Measurements from ENCODE around the gene TBC1D32. TPM values are rescaled to one million over a fixed set of nuclear protein-coding genes. Genes with fewer than 3 reads are reported as not detected.
"Not testable (repeated sequence)": the region's sequence is repeated elsewhere in the genome, so short reads cannot be mapped to it uniquely, and the experiment has no call there.

Gene TBC1D32
- total RNA-seq, 1 experiment from 2014 or later, result 12.0 TPM

DNA sequence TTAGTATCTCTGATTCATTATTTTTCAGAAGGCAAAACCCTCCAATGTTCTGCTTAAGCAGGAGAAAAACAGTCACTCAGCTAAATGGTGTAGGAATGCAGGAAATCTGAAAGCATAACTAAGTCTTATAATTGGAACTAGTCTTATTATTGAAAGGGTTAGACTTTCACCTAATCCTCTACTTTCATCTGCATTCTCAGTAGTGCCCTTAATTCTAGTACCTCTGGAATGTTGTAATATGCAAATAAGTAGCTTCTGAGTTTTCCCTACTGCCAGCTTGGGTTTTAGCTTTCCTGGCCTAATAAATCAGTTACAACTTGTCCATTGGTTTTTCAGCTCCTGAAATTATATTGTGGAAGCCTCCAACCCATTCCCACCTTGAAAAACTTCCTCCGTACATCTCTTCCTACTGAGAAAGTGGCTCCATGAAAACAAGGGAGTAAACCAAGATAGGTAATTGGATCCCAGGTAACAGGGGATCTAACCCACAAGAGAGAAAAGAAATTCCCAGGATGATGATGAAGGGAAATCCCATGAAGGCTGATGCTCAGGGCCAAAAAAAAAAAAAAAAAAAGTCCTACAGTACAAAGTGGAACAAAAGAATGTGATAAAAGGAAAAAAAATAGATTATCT lies 147.0 kb downstream of the TBC1D32 start:
- Histone ChIP-seq H2AFZ (no peak overlapping the region), H3K4me1 (replicated peaks; ENCODE audit: insufficient read depth) (peaks cover 33% of the 10 kb centered on the region), H3K27me3 (ENCODE audit: insufficient read depth, low read depth) (no peaks in the 10 kb centered on the region), H3K4me3 (no peak overlapping the region), H3K27ac (peak overlapping the region; percentile 58), H3K4me2 (peak overlapping the region; percentile 56), H3F3A (ENCODE audit: insufficient read depth, low read depth) (peaks cover 17% of the 10 kb centered on the region), H4K20me1 (ENCODE audit: insufficient read depth) (no peaks in the 10 kb centered on the region), H3K36me3 (ENCODE audit: low read depth) (no peaks in the 10 kb centered on the region), H3K9me2 (ENCODE audit: insufficient read depth) (no peaks in the 10 kb centered on the region), H3K9me3 (ENCODE audit: insufficient read depth, low read depth) (no peaks in the 10 kb centered on the region), H3K79me2 (ENCODE audit: low read depth) (no peaks in the 10 kb centered on the region)
- BruUV-seq (replicated peaks), result no TSS peak
- ChIA-PET POLR2A (ENCODE audit: unreplicated experiment) (interaction anchor here (0.6 kb wide), 2 partner anchors 1212 to 1928 kb away, joined by 3 to 10 read pairs; partner anchors contain the start of gene HSF2), CTCF (no interaction called here)
- TF ChIP-seq, protein P1, sequence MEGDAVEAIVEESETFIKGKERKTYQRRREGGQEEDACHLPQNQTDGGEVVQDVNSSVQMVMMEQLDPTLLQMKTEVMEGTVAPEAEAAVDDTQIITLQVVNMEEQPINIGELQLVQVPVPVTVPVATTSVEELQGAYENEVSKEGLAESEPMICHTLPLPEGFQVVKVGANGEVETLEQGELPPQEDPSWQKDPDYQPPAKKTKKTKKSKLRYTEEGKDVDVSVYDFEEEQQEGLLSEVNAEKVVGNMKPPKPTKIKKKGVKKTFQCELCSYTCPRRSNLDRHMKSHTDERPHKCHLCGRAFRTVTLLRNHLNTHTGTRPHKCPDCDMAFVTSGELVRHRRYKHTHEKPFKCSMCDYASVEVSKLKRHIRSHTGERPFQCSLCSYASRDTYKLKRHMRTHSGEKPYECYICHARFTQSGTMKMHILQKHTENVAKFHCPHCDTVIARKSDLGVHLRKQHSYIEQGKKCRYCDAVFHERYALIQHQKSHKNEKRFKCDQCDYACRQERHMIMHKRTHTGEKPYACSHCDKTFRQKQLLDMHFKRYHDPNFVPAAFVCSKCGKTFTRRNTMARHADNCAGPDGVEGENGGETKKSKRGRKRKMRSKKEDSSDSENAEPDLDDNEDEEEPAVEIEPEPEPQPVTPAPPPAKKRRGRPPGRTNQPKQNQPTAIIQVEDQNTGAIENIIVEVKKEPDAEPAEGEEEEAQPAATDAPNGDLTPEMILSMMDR (conservative IDR thresholded peaks at IDR 0.05), result no peak
- TF ChIP-seq EZH2 (IDR thresholded peaks at IDR 0.05; ENCODE audit: low read depth), result no peak
- intact Hi-C loops (cut with micrococcal nuclease; ENCODE audit: unreplicated experiment), result loop anchor here (1.0 kb wide), 1 partner anchor 49 kb away; no protein-coding TSS in a partner anchor
- DNase-seq, result no peak

DNA sequence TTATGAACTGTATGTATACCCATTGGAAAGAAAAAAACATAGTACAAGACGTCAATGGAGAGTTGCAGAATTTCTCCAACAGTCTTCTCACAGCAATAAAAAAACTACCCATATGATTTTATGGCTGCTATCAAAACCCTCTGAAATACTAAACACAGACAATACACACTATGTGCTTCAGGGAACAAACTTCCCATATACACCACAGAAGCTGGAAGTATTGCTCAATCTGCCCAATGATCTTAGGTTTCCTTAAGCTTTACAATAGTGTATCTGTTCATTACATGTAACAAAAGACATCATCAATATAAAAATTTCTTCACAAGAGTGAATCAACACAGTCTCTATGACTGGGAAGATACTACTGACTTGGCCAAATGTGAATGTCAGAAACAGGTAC lies 150.5 kb downstream of the TBC1D32 start:
- TF ChIP-seq, protein P1 (conservative IDR thresholded peaks at IDR 0.05), result no peak
- no peak for TF ChIP-seq EZH2 (IDR thresholded peaks at IDR 0.05; ENCODE audit: low read depth)
- no peak overlapping the region for H3K27ac ChIP-seq
- H3K4me1 ChIP-seq (replicated peaks; ENCODE audit: insufficient read depth), result peaks cover 23% of the 10 kb centered on the region
- no peaks in the 10 kb centered on the region for H3K27me3 ChIP-seq (ENCODE audit: insufficient read depth, low read depth)
- no peaks in the 10 kb centered on the region for H4K20me1 ChIP-seq (ENCODE audit: insufficient read depth)
- H3K4me2 ChIP-seq, result no peak overlapping the region
- POLR2A ChIA-PET (ENCODE audit: unreplicated experiment), result no interaction called here
- CTCF ChIA-PET, result no interaction called here
- peaks cover 14% of the 10 kb centered on the region for H3F3A ChIP-seq (ENCODE audit: insufficient read depth, low read depth)
- intact Hi-C loops (cut with micrococcal nuclease; ENCODE audit: unreplicated experiment), result no loop called here
- no peak overlapping the region for H3K4me3 ChIP-seq
- H2AFZ ChIP-seq, result no peak overlapping the region
- no peaks in the 10 kb centered on the region for H3K36me3 ChIP-seq (ENCODE audit: low read depth)
- H3K9me2 ChIP-seq (ENCODE audit: insufficient read depth), result no peaks in the 10 kb centered on the region
- DNase-seq, result no peak
- no peaks in the 10 kb centered on the region for H3K79me2 ChIP-seq (ENCODE audit: low read depth)
- BruUV-seq (replicated peaks), result no TSS peak
- no peaks in the 10 kb centered on the region for H3K9me3 ChIP-seq (ENCODE audit: insufficient read depth, low read depth)

DNA sequence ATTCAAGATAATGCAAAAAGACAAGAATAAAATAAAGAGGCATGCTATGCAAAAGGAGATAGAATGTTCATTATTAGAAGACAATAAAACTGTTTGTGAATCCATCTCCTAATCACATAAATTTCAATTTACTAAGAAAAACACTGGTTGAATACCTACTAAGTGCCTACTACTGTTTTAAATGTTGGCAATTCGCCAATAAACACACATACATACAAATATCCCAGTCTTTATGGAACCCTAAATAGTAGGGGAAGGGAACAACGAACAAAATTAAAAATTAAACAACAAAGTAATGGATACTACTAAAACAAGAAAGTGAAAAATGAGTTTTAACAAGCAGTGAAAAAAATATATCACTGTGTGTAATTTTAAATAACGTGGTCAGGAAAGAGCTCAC lies 158.5 kb downstream of the TBC1D32 start:
- TF ChIP-seq, protein P1 (conservative IDR thresholded peaks at IDR 0.05), result no peak
- TF ChIP-seq EZH2 (IDR thresholded peaks at IDR 0.05; ENCODE audit: low read depth), result no peak
- Histone ChIP-seq H3F3A (ENCODE audit: insufficient read depth, low read depth) (no peaks in the 10 kb centered on the region), H4K20me1 (ENCODE audit: insufficient read depth) (no peaks in the 10 kb centered on the region), H3K27me3 (ENCODE audit: insufficient read depth, low read depth) (no peaks in the 10 kb centered on the region), H3K4me3 (no peak overlapping the region), H3K9me2 (ENCODE audit: insufficient read depth) (no peaks in the 10 kb centered on the region; the same call in 1 of the 2 replicates), H3K27ac (no peak overlapping the region), H3K79me2 (ENCODE audit: low read depth) (no peaks in the 10 kb centered on the region), H3K9me3 (ENCODE audit: insufficient read depth, low read depth) (no peaks in the 10 kb centered on the region), H2AFZ (no peak overlapping the region), H3K4me2 (no peak overlapping the region), H3K4me1 (replicated peaks; ENCODE audit: insufficient read depth) (no peaks in the 10 kb centered on the region), H3K36me3 (ENCODE audit: low read depth) (no peaks in the 10 kb centered on the region)
- ChIA-PET CTCF (no interaction called here), POLR2A (ENCODE audit: unreplicated experiment) (no interaction called here)
- intact Hi-C loops (cut with micrococcal nuclease; ENCODE audit: unreplicated experiment), result no loop called here
- DNase-seq, result no peak
- BruUV-seq (replicated peaks), result no TSS peak

DNA sequence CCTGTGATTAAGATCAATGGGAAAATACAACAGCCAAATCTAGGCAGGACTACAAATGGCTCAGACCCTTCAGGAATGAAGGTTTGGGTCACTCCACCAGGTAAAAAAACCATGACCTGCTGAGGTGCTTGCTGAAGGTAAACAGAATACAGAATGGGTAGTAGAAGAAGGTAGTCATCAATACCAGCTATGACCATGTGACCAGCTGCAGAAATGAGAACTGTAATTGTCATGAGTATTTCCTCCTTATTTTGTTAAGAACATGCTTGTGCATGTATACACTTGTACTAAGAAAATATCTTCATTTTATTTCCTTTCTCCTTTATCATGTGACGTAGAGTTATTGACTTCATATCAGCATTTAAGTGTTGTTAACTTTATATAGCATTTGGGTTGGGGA lies 161.8 kb downstream of the TBC1D32 start:
- CTCF ChIA-PET; H3K4me1 ChIP-seq (replicated peaks; ENCODE audit: insufficient read depth); intact Hi-C loops (cut with micrococcal nuclease; ENCODE audit: unreplicated experiment); H3K36me3 ChIP-seq (ENCODE audit: low read depth); H3K9me3 ChIP-seq (ENCODE audit: insufficient read depth, low read depth); H4K20me1 ChIP-seq (ENCODE audit: insufficient read depth); H3K4me3 ChIP-seq; H3K27ac ChIP-seq; H3F3A ChIP-seq (ENCODE audit: insufficient read depth, low read depth); H3K79me2 ChIP-seq (ENCODE audit: low read depth); H3K4me2 ChIP-seq; DNase-seq; BruUV-seq (replicated peaks); H3K9me2 ChIP-seq (ENCODE audit: insufficient read depth); H3K27me3 ChIP-seq (ENCODE audit: insufficient read depth, low read depth); H2AFZ ChIP-seq: not testable (repeated sequence)
- POLR2A ChIA-PET (ENCODE audit: unreplicated experiment), result interaction anchor here (0.6 kb wide), 1 partner anchor 36 kb away, joined by 3 read pairs; no protein-coding TSS in a partner anchor
